CD4-positive, alpha-beta T cell treated with Interferon gamma for 1 hour (primary cell): Measurements from ENCODE around the gene IFI6.
"Not testable (repeated sequence)": the region's sequence is repeated elsewhere in the genome, so short reads cannot be mapped to it uniquely, and the experiment has no call there.

Source experiments
- DNase-seq: peaks from one replicate; pipeline ENCODE4 v3.0.0-alpha.2; 2020

Gene IFI6

DNA sequence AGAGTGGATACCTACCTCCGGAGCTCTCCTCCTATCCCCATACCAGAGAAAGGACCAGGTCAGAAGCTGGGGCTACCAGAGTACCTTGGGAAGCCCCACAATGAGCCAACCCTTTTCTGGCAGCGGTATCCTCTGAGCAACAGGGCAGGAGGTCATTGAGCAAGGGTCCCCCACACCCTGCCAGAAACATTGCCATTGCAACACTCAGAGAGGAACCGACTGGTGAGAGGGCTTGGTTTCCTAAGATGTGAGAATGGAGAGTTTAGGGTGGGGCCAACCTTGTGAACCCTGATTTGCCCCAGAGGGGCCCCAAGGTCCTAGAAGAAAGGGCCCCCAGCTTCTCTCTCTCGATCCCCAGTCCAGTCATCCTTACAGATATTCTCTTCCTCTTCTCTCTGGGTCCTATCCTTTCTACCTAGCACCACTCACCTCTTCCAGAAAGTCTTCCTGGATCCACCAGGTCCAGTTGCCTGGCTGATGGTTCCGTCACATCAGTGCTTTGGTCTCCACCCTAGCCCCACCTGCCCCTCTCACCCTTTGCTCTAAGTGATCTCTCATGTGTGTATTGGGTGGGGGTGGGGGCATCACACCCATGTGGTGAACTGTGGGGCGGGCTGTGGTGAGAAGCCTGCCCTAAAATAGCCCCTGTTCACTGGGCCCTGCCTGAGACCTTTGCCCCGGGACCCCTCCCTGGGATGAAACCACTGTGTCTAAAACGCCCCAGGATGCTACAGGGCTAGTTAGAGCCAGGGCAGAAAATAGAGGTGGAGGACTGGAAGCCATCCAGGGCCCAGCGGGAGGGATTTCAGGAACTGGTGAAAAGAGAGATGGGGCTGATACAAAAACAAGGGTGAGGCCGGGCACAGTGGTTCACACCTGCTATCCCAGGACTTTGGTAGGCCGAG lies 45.7 kb downstream of the IFI6 start:
- peak; percentile 76 for DNase-seq

DNA sequence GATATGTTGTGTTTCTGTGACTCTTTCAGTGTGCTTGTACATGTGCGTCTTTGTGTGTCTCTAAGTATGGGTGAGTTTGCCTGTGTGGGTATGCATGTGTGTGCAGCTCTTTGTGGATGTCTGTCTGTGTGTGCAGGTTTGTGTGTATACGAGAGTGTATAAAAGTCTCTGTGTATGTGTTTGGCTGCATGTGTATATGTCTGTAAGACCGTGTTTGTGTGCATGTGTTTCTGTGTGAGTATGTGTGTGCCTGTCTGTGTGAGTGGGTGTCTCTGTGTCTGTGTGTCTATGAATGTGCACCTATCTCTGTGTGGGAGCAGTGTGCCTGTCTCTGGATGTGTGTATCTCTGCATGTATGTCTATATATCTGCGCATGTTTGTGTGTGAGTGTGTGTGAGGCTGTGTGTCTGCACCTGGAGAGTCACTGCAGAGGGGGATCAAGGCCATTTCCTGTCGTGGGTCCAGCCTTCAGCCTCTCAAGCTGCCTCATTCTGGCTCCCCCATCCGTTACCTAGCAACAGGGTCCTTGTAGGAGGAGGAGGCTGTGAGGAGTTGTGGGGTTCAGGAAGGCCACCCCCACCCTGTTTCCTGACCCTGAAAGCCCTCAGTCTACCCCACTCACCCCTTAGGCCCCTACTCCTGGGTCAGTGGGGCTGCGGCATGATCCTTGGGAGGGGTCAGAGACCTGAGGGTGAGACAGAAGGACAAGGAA lies 47.4 kb downstream of the IFI6 start:
- DNase-seq = no peak

DNA sequence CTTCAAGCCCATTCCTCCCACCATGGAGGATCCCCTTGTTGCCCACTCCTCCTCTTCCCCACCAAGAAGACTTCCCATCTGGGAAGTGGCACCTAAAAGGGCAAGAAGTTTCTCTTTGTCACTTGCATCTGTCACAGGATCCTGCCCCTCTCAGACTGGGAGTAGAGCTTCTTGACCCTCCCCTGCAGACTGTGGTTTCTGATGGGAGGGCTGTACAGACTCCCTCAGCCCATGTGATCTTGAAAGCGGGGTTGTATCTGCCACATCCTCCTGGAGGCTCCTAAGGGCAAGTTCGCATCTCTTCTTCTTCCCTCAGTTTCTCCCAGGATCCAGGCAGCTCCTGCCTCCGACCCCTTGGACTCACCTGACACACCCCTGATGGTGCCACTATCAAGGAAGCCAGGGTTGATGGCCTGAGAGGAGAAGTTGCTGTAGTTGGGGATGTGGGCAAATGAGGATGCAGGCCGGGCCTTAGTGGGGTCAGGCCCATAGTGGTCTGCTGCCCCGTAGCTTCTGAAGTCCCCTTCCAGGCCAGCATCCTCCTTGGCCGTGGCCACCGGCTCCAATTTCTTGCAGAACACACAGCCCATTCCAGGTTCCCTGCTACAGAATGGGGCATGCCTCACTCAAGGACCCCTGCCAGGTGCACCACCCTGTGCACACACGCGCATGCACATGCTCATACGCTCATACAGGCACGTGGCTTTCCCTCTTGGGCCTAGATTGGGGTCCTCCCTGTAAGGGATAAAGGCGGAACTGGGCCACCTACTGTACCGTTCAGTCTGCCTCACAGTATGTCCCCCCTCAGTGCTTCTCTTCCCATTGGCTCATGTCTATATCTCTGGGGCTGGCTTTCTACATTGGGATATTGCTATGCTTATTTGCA lies 48.4 kb downstream of the IFI6 start:
- no peak for DNase-seq

GRCh38 chr1:27622828-27623227 lies 49.2 kb downstream of the IFI6 start:
- no peak for DNase-seq

DNA sequence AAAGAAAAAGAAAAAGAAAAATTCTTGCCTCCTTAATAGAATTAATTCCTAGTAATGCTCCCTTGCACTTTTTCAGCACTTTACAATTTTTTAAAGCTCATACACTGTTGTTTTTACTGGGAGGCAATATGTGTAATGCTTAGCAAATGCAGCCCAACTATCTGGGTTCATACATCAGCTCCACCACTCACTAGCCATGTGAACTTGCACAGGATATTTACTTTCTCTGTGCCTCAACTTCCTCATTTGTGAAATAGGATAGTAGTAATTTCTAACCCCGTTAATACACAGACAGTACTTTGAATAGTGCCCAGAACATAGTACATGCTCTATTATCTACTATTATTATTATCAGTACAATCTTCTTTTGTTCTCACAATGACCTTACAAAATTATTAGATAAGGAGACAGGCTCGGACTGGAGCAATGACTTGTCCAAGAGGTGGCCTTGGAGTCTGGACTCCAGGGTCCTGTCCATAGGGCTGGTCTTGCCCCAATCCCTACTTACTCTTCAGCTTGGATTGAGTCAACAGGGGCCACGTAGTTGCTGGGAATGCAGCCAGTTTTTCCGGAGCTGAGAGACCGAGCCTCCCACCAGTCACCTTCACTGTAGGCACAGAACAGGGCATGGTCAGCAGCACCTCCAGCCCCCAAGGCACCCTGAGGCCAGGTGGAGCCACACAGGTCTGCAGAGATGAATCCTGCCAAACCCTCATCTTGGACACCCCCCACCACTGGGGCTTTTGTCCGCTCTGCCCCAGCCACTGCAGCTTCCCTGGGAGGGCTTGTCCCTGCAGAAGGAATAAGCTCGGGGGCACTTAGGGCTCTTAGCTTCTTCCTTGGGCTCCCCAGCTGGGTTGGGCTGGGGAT lies 50.7 kb downstream of the IFI6 start:
- no peak for DNase-seq

DNA sequence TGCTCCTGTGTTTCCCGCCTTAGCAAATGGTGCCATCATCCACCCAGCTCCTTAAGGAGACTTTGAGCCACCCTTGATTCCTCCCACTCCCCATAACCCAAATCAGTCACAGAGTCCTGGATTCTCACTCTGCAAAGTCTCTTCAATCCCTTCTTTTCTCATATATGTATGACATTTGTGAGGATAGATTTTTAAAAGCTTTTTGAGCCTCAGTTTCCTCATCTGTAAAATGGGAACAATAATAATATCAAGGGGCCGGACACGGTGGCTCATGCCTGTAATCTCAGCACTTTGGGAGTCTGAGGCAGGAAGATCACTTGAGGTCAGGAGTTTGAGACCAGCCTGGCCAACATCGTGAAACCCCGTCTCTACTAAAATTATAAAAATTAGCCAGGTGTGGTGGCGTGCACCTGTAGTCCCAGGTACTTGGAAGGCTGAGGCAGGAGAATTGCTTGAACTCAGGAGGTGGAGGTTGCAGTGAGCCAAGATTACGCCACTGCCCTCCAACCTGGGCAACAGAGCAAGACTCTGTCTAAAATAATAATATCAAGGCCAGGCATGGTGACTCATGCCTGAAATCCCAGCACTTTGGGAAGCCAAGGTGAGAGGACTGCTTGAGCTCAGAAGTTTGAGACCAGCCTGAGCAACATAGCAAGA lies 52.1 kb downstream of the IFI6 start:
- DNase-seq = not testable (repeated sequence)

GRCh38 chr1:27618341-27619082 lies 53.5 kb downstream of the IFI6 start:
- peak; percentile 64 for DNase-seq

- no peak for DNase-seq
Observed at GRCh38 chr1:27617420-27617819, 54.6 kb downstream of the IFI6 start.

- DNase-seq = no peak
Observed at GRCh38 chr1:27616441-27616840, 55.6 kb downstream of the IFI6 start.
